Spleen (tissue), 7 donors: Measurements from ENCODE around the gene FOXE3.

ENCODE experiments used
- CTCF ChIP-seq, 11 experiments: fragments of 200-600 bp in 7 of 11; fragments of 450-650 bp in 4 of 11; sonication (generic) in 4 of 11; IDR thresholded peaks in 8 of 11; conservative IDR thresholded peaks in 3 of 11; 1 replicate in 7 of 11; 2 replicates in 4 of 11; pipeline versions ENCODE4 v1.4.0 to v1.8.0; 2016 to 2021; ENCODE audit warnings: antibody characterized with exemption in 11 of 11, inconsistent platforms in 4 of 11, mild to moderate bottlenecking in 1 of 11
- POLR2A ChIP-seq, 3 donors: fragments of 450-650 bp; IDR thresholded peaks; one replicate each; pipeline ENCODE4 v1.5.1; 2017; ENCODE audit warnings: antibody characterized with exemption in 3 of 3, mild to moderate bottlenecking in 1 of 3
- POLR2AphosphoS5 ChIP-seq, 3 donors: sonication (generic); formaldehyde crosslinking; IDR thresholded peaks; one replicate each; pipeline ENCODE4 v1.5.1; 2017; ENCODE audit warnings: antibody characterized with exemption in 3 of 3
- donor health status: DM: no; HTN: no; CAD: no; lungs with moderate emphysema.
- donor health status: DM: no; HTN: no; CAD: no.
- donor health status: DM: no; HTN: no; CAD: no.

DNA sequence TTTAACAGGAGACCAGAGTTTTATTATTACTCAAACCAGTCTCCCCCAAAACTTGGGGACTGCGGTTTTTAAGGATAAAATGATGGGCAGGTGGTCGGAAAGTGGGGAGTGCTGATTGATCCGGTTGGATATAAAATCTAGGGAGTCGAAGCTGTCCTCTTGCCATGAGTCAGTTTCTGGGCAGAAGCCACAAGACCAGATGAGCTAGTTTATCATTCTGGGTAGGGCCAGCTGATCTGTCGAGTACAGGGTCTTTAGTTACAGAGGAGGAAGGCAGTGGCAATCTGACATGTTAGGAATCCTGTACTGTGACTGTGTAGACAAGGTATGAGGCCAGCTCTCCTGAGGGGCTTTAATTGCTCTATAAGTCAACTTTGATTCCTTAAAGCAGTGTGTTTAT is 22.9 kb upstream of the FOXE3 start:
- TF ChIP-seq POLR2A (IDR thresholded peaks at IDR 0.05), result no peak
- TF ChIP-seq CTCF (IDR thresholded peaks at IDR 0.05 in 8 of 11, conservative IDR thresholded peaks at IDR 0.05 in 3 of 11), result no peak
- TF ChIP-seq POLR2AphosphoS5 (IDR thresholded peaks at IDR 0.05), result no peak
